ENCODE measurements around the gene DAPL1. TPM values are rescaled to one million over a fixed set of nuclear protein-coding genes. Genes with fewer than 3 reads are reported as not detected.

The DAPL1 gene
- total RNA-seq: 1 to 10 TPM; 8.6 to 9.9 TPM

- peak; percentile 48 to 74 (median 66) for DNase-seq
- intact Hi-C loops (cut with DNase I): no loop called here
- TF ChIP-seq POLR2A (IDR thresholded peaks at IDR 0.05): peak; percentile 37 to 62 (median 60)
- TF ChIP-seq CTCF (IDR thresholded peaks at IDR 0.05): no peak
- ATAC-seq: peak; percentile 81
- Histone ChIP-seq H3K4me3 (peak within 1 kb of the TSS in 1 of 2 donors; percentile 1), H3K4me1 (peaks cover 6% of the 10 kb centered on the region), H3K27ac (no peak within 1 kb of the TSS), H3K36me3 (replicated peaks in 1 of 2; ENCODE audit: insufficient read depth in 1 of 2, low read depth in 2 of 2) (no peaks in the 10 kb centered on the region), H3K9me3 (no peaks in the 10 kb centered on the region), H3K27me3 (no peaks in the 10 kb centered on the region)
- 8 to 12% methylated on average over 9 of the region's 10 CpGs for WGBS, 2 donors
Observed at GRCh38 chr2:158795195-158795924, at the start of gene DAPL1. Gene DAPL1, plus strand, starts transcription at chr2:158795317. Its CDS starts 56 bp downstream, at chr2:158795373.

GRCh38 chr2:158745866-158746382 lies 49.2 kb upstream of the DAPL1 start:
- H3K27me3 ChIP-seq: no peaks in the 10 kb centered on the region
- no peaks in the 10 kb centered on the region for H3K9me3 ChIP-seq
- ATAC-seq (peak; percentile 4), DNase-seq (no peak)
- H3K4me1 ChIP-seq: no peaks in the 10 kb centered on the region
- no peak overlapping the region for H3K27ac ChIP-seq
- H3K36me3 ChIP-seq (replicated peaks in 1 of 2; ENCODE audit: insufficient read depth in 1 of 2, low read depth in 2 of 2): no peaks in the 10 kb centered on the region
- TF ChIP-seq CTCF (IDR thresholded peaks at IDR 0.05) (no peak), POLR2A (IDR thresholded peaks at IDR 0.05) (no peak)
- 29 to 35% methylated on average over 6 to 7 of the region's 7 CpGs for WGBS, 2 donors
- no peak overlapping the region for H3K4me3 ChIP-seq
- intact Hi-C loops (cut with DNase I): loop anchor here (5.0 kb wide), 1 partner anchor 714 kb away; no protein-coding TSS in a partner anchor

GRCh38 chr2:158746488-158746887 lies 48.6 kb upstream of the DAPL1 start:
- 40 to 47% methylated on average over 6 of the region's 6 CpGs for WGBS, 2 donors
- Histone ChIP-seq H3K36me3 (replicated peaks in 1 of 2; ENCODE audit: insufficient read depth in 1 of 2, low read depth in 2 of 2) (no peaks in the 10 kb centered on the region), H3K4me3 (no peak overlapping the region), H3K4me1 (no peaks in the 10 kb centered on the region), H3K27me3 (no peaks in the 10 kb centered on the region), H3K9me3 (no peaks in the 10 kb centered on the region), H3K27ac (no peak overlapping the region)
- ATAC-seq: no peak
- no peak for DNase-seq
- intact Hi-C loops (cut with DNase I): loop anchor here (5.0 kb wide), 1 partner anchor 714 kb away; no protein-coding TSS in a partner anchor
- TF ChIP-seq CTCF (IDR thresholded peaks at IDR 0.05): no peak
- TF ChIP-seq POLR2A (IDR thresholded peaks at IDR 0.05): no peak

- H3K4me3 ChIP-seq: no peak overlapping the region
- DNase-seq (no peak), ATAC-seq (no peak)
- H3K27ac ChIP-seq: no peak overlapping the region
- H3K9me3 ChIP-seq: no peaks in the 10 kb centered on the region
- intact Hi-C loops (cut with DNase I): loop anchor here (5.0 kb wide), 1 partner anchor 715 kb away; no protein-coding TSS in a partner anchor
- no peak for TF ChIP-seq CTCF (IDR thresholded peaks at IDR 0.05)
- no peaks in the 10 kb centered on the region for H3K36me3 ChIP-seq (replicated peaks in 1 of 2; ENCODE audit: insufficient read depth in 1 of 2, low read depth in 2 of 2)
- 51 to 52% methylated on average over 2 of the region's 2 CpGs for WGBS, 2 donors
- no peaks in the 10 kb centered on the region for H3K27me3 ChIP-seq
- H3K4me1 ChIP-seq: no peaks in the 10 kb centered on the region
Observed at GRCh38 chr2:158747281-158747680, 47.8 kb upstream of the DAPL1 start.

Measured in body of pancreas (tissue), 4 donors.